HepG2 (cell line): ENCODE measurements around the gene ATP5F1E. TPM values are rescaled to one million over a fixed set of nuclear protein-coding genes. Genes with fewer than 3 reads are reported as not detected.

ENCODE experiments used
- AHDC1 ChIP-seq: sonication (generic); formaldehyde crosslinking; IDR thresholded peaks from 2 replicates; pipeline ENCODE4 v1.5.1; 2020; ENCODE audit warnings: mild to moderate bottlenecking, missing genetic modification reagents, borderline replicate concordance
- BCL3 ChIP-seq: sonication (generic); formaldehyde crosslinking; IDR thresholded peaks from 2 replicates; pipeline ENCODE4 v1.5.1; 2020; ENCODE audit warnings: mild to moderate bottlenecking, missing genetic modification reagents, moderate library complexity
- CC2D1A ChIP-seq: sonication (generic); formaldehyde crosslinking; IDR thresholded peaks from 2 replicates; pipeline ENCODE4 v1.8.1; 2023; ENCODE audit warnings: mild to moderate bottlenecking, missing genetic modification reagents
- DR1 ChIP-seq: sonication (generic); formaldehyde crosslinking; IDR thresholded peaks from 2 replicates; pipeline ENCODE4 v1.8.0; 2021; ENCODE audit warnings: mild to moderate bottlenecking, missing genetic modification reagents, inconsistent platforms
- E2F2 ChIP-seq: sonication (generic); formaldehyde crosslinking; IDR thresholded peaks from 2 replicates; pipeline ENCODE4 v1.4.0; 2020; ENCODE audit warnings: missing genetic modification reagents, borderline replicate concordance
- FOSL1 ChIP-seq: sonication (generic); formaldehyde crosslinking; IDR thresholded peaks from 2 replicates; pipeline ENCODE4 v1.9.0; 2021; ENCODE audit warnings: missing genetic modification reagents, borderline replicate concordance
- GLI4 ChIP-seq: sonication (generic); formaldehyde crosslinking; IDR thresholded peaks from 2 replicates; pipeline ENCODE4 v1.5.1; 2020; ENCODE audit warnings: missing genetic modification reagents, mild to moderate bottlenecking, moderate library complexity, borderline replicate concordance
- MEIS1 ChIP-seq: sonication (generic); formaldehyde crosslinking; IDR thresholded peaks from 2 replicates; pipeline ENCODE4 v1.9.0; 2021; ENCODE audit warnings: mild to moderate bottlenecking, missing genetic modification reagents, moderate library complexity, borderline replicate concordance
- NR3C1 ChIP-seq: sonication (generic); formaldehyde crosslinking; IDR thresholded peaks from 2 replicates; pipeline ENCODE4 v1.4.0; 2020; ENCODE audit warnings: missing genetic modification reagents
- POLR2AphosphoS5 ChIP-seq: IDR thresholded peaks from 2 replicates; pipeline ENCODE4 v1.6.1; 2012; ENCODE audit warnings: low read depth, low read length
- POLR2G ChIP-seq: fragments of 200-400 bp; formaldehyde crosslinking; IDR thresholded peaks from 2 replicates; pipeline ENCODE4 v1.6.1; 2018; ENCODE audit warnings: mild to moderate bottlenecking, low read depth, low read length, moderate library complexity
- RBM39 ChIP-seq: fragments of 200-400 bp; formaldehyde crosslinking; IDR thresholded peaks from one replicate; pipeline ENCODE4 v1.6.1; 2018; ENCODE audit warnings: antibody characterized with exemption, mild to moderate bottlenecking, low read depth, low read length; ENCODE audit not compliant: poor library complexity, severe bottlenecking
- RFXANK ChIP-seq: IDR thresholded peaks from 2 replicates; pipeline ENCODE4 v1.6.1; 2016
- RXRA ChIP-seq: sonication (generic); formaldehyde crosslinking; IDR thresholded peaks from 2 replicates; pipeline ENCODE4 v1.5.1; 2020; ENCODE audit warnings: missing genetic modification reagents
- SCMH1 ChIP-seq: sonication (generic); formaldehyde crosslinking; IDR thresholded peaks from 2 replicates; pipeline ENCODE4 v1.9.0; 2021; ENCODE audit warnings: missing genetic modification reagents, mild to moderate bottlenecking, borderline replicate concordance
- SMAD1 ChIP-seq: sonication (generic); formaldehyde crosslinking; IDR thresholded peaks from 2 replicates; pipeline ENCODE4 v1.4.0; 2020; ENCODE audit warnings: missing genetic modification reagents, low read depth, mild to moderate bottlenecking, borderline replicate concordance
- SMARCE1 ChIP-seq: fragments of 450-650 bp; IDR thresholded peaks from 2 replicates; pipeline ENCODE4 v1.6.1; 2017; ENCODE audit warnings: borderline replicate concordance
- SOX6 ChIP-seq, 2 experiments: fragments of 450-650 bp in 1 of 2; sonication (generic) in 1 of 2; formaldehyde crosslinking in 1 of 2; IDR thresholded peaks; 2 replicates each; pipeline versions ENCODE4 v1.4.0 to v1.6.1; 2017 to 2020; ENCODE audit warnings: antibody characterized with exemption in 1 of 2, mild to moderate bottlenecking in 1 of 2, missing genetic modification reagents in 1 of 2
- TCF7 ChIP-seq: sonication (generic); IDR thresholded peaks from 2 replicates; pipeline ENCODE4 v1.6.1; 2016; ENCODE audit warnings: antibody characterized with exemption, low read depth
- TSC22D2 ChIP-seq: sonication (generic); formaldehyde crosslinking; IDR thresholded peaks from 2 replicates; pipeline ENCODE4 v1.5.1; 2020; ENCODE audit warnings: missing genetic modification reagents, mild to moderate bottlenecking, borderline replicate concordance
- ZIK1 ChIP-seq: sonication (generic); formaldehyde crosslinking; IDR thresholded peaks from 2 replicates; pipeline ENCODE4 v1.5.0; 2020; ENCODE audit warnings: mild to moderate bottlenecking, low read depth, missing genetic modification reagents, borderline replicate concordance
- ZNF260 ChIP-seq: sonication (generic); formaldehyde crosslinking; IDR thresholded peaks from 2 replicates; pipeline ENCODE4 v1.4.0; 2020; ENCODE audit warnings: missing genetic modification reagents, low read depth, mild to moderate bottlenecking, borderline replicate concordance
- polyA plus RNA-seq, 8 experiments: library from polyadenylated mRNA; depleted of rRNA in 3 of 8; stranded (reverse) in 7 of 8; unstranded in 1 of 8; fragments of >200 nt; fragmentation: Illumina TruSeq in 4 of 8; extraction: Trizol in 4 of 8; gene quantifications; 2 replicates each; pipeline versions ENCODE4 v1.2.1 to v1.2.3, GENCODE V29; 2011 to 2016; ENCODE audit warnings: low read depth in 4 of 8, missing spikeins in 1 of 8, mixed read lengths in 1 of 8; ENCODE audit not compliant: insufficient read depth in 1 of 8
- total RNA-seq, 5 experiments: library from RNA; depleted of rRNA; stranded (reverse); fragments of >200 nt; fragmentation: Illumina TruSeq; extraction: Trizol; gene quantifications; 2 replicates each; pipeline ENCODE4 v1.2.3, GENCODE V29; 2016; ENCODE audit warnings: low read depth in 1 of 5

ATP5F1E gene
- total and polyA plus RNA-seq, 2 of the 13 experiments (the other 11 are each of a cell fraction or from before 2014, with no cell fraction given) = 121 to 134 TPM

- TF ChIP-seq BCL3 (CRISPR knock-in tag) (no peak; the same call in 1 of the 2 replicates), RFXANK (CRISPR knock-in tag) (no peak), E2F2 (CRISPR knock-in tag) (peak; percentile 76; the same call in 1 of the 2 replicates), SMAD1 (CRISPR knock-in tag) (no peak; the same call in 1 of the 2 replicates), SMARCE1 (no peak), POLR2AphosphoS5 (peak; percentile 30; the same call in 1 of the 2 replicates), TSC22D2 (CRISPR knock-in tag) (no peak), FOSL1 (CRISPR knock-in tag) (no peak), SCMH1 (0 out of 2 replicates have a peak, but pooled peaks have one; percentile 25), AHDC1 (CRISPR knock-in tag) (0 out of 2 replicates have a peak, but pooled peaks have one; percentile 62), CC2D1A (CRISPR knock-in tag) (no peak), SOX6 (IDR thresholded peaks at IDR 0.05) (no peak), SOX6 (CRISPR knock-in tag; IDR thresholded peaks at IDR 0.05) (no peak), RXRA (CRISPR knock-in tag) (no peak; the same call in 1 of the 2 replicates), ZIK1 (peak; percentile 85; the same call in 1 of the 2 replicates), DR1 (CRISPR knock-in tag) (no peak), MEIS1 (CRISPR knock-in tag) (no peak), POLR2G (peak; percentile 56), GLI4 (CRISPR knock-in tag) (no peak; the same call in 1 of the 2 replicates), NR3C1 (CRISPR knock-in tag) (no peak), RBM39 (no peak), TCF7 (no peak), ZNF260 (CRISPR knock-in tag) (no peak)
Measured at GRCh38 chr20:59042151-59042795, 10.1 kb upstream of the ATP5F1E start, which contains the start of gene PRELID3B (continued).
